HPDE6-E6E7 (cell line): Measurements from ENCODE around the gene WNT5A.
"Not testable (repeated sequence)": the region's sequence is repeated elsewhere in the genome, so short reads cannot be mapped to it uniquely, and the experiment has no call there.

Experiments used
- DNase-seq: peaks from one replicate; pipeline ENCODE4 v3.0.0; 2011; ENCODE audit warnings: missing footprints; ENCODE audit errors: extremely low spot score

WNT5A gene

GRCh38 chr3:55505776-55506175, 18.7 kb upstream of the WNT5A start:
- no peak for DNase-seq

GRCh38 chr3:55505102-55505501, 18.0 kb upstream of the WNT5A start:
- not testable (repeated sequence) for DNase-seq

GRCh38 chr3:55501905-55502304, 14.8 kb upstream of the WNT5A start:
- no peak for DNase-seq

GRCh38 chr3:55500555-55501330, 13.6 kb upstream of the WNT5A start:
- DNase-seq, result no peak

- no peak for DNase-seq
These were observed 11.4 kb upstream of the WNT5A start for GRCh38 chr3:55498520-55498919.

- DNase-seq, result no peak
These were observed 10.1 kb upstream of the WNT5A start for GRCh38 chr3:55497250-55497649.

- no peak for DNase-seq
These were observed 7.9 kb upstream of the WNT5A start for GRCh38 chr3:55494976-55495375.

- DNase-seq, result no peak
These were observed 5.9 kb upstream of the WNT5A start for GRCh38 chr3:55492976-55493375.

GRCh38 chr3:55491296-55491816, 4.2 kb upstream of the WNT5A start:
- DNase-seq, result no peak

GRCh38 chr3:55490276-55490913, 3.3 kb upstream of the WNT5A start:
- DNase-seq, result no peak

- no peak for DNase-seq
These were observed 2.7 kb upstream of the WNT5A start for GRCh38 chr3:55489798-55490132.

GRCh38 chr3:55488398-55489055, 1.4 kb upstream of the WNT5A start:
- no peak for DNase-seq

GRCh38 chr3:55487381-55488241, 505 bp upstream of the WNT5A start:
- DNase-seq, result no peak

GRCh38 chr3:55486101-55486856, 827 bp downstream of the WNT5A start:
- DNase-seq, result no peak

GRCh38 chr3:55484801-55485791, 2.0 kb downstream of the WNT5A start:
- DNase-seq, result no peak

- DNase-seq, result no peak
These were observed 2.9 kb downstream of the WNT5A start for GRCh38 chr3:55484191-55484689.

- DNase-seq, result no peak
These were observed 3.7 kb downstream of the WNT5A start for GRCh38 chr3:55483196-55484095.

- no peak for DNase-seq
These were observed 4.5 kb downstream of the WNT5A start for GRCh38 chr3:55482496-55483195.
